ENCODE data around the gene PI4K2A. TPM values are rescaled to one million over a fixed set of nuclear protein-coding genes. Genes with fewer than 3 reads are reported as not detected.

PI4K2A gene
- total and polyA plus RNA-seq, 2 of the 4 experiments (the other 2 are of a cell fraction), result 15.8 to 27.3 TPM

GRCh38 chr10:97628228-97628627 lies 12.2 kb upstream of the PI4K2A start:
- no peak overlapping the region for H3K4me3 ChIP-seq (ENCODE audit: insufficient read depth, low read depth, low read length)
- H3K18ac ChIP-seq (ENCODE audit: low read depth, low read length), result no peak overlapping the region
- ChIA-PET POLR2A (ENCODE audit: unreplicated experiment) (interaction anchor here (1.0 kb wide), 1 partner anchor 13 kb away, joined by 3 read pairs; no protein-coding TSS in a partner anchor), CTCF (interaction anchor here (0.6 to 0.9 kb wide), 2 partner anchors 13 to 507 kb away, joined by 3 read pairs; no protein-coding TSS in a partner anchor)
- H3K4me1 ChIP-seq (ENCODE audit: control insufficient read depth, insufficient read depth, low read length), result peaks cover 17% of the 10 kb centered on the region
- TF ChIP-seq RCOR1 (IDR thresholded peaks at IDR 0.05; ENCODE audit: insufficient replicate concordance, low read length) (no peak), BHLHE40 (IDR thresholded peaks at IDR 0.05; ENCODE audit: low read depth, low read length) (no peak)
- TF ChIP-seq, protein P1, sequence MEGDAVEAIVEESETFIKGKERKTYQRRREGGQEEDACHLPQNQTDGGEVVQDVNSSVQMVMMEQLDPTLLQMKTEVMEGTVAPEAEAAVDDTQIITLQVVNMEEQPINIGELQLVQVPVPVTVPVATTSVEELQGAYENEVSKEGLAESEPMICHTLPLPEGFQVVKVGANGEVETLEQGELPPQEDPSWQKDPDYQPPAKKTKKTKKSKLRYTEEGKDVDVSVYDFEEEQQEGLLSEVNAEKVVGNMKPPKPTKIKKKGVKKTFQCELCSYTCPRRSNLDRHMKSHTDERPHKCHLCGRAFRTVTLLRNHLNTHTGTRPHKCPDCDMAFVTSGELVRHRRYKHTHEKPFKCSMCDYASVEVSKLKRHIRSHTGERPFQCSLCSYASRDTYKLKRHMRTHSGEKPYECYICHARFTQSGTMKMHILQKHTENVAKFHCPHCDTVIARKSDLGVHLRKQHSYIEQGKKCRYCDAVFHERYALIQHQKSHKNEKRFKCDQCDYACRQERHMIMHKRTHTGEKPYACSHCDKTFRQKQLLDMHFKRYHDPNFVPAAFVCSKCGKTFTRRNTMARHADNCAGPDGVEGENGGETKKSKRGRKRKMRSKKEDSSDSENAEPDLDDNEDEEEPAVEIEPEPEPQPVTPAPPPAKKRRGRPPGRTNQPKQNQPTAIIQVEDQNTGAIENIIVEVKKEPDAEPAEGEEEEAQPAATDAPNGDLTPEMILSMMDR (conservative IDR thresholded peaks at IDR 0.05; ENCODE audit: low read depth, low read length), result no peak
- in situ Hi-C loops (cut with MboI; ENCODE audit: low sequenced_read_pairs) (no loop called here), dilution Hi-C loops (cut with HindIII; ENCODE audit: low sequenced_read_pairs, unreplicated experiment) (no loop called here), intact Hi-C loops (cut with micrococcal nuclease) (no loop called here)
- H3K79me1 ChIP-seq (ENCODE audit: low read depth in 1 of 2, low read length in 2 of 2), result peaks cover 3 to 22% of the 10 kb centered on the region in 2 experiments; a peak in 3 of 4 replicates
- H3K27ac ChIP-seq (ENCODE audit: insufficient read depth, low read length), result peak overlapping the region; percentile 61; the same call in 1 of the 2 replicates
- H3K9ac ChIP-seq (ENCODE audit: low read depth, low read length), result no peak overlapping the region
- no peaks in the 10 kb centered on the region for H3K36me3 ChIP-seq (ENCODE audit: control insufficient read depth, insufficient read depth, low read length)
- no peak overlapping the region for H2BK15ac ChIP-seq (ENCODE audit: low read depth, low read length)
- H2BK120ac ChIP-seq (ENCODE audit: low read depth, low read length), result no peak overlapping the region
- H2BK5ac ChIP-seq (ENCODE audit: low read depth, low read length, poor library complexity, severe bottlenecking), result no peak overlapping the region
- no peaks in the 10 kb centered on the region for H4K20me1 ChIP-seq (ENCODE audit: insufficient read depth, low read length)
- H3K9me1 ChIP-seq (ENCODE audit: insufficient read depth, low read length), result peaks cover 13% of the 10 kb centered on the region
- no peak overlapping the region for H2AFZ ChIP-seq (replicated peaks; ENCODE audit: low read length, poor library complexity)
- no peak overlapping the region for H2AK5ac ChIP-seq (ENCODE audit: low read depth, low read length)
- no peak overlapping the region for H4K91ac ChIP-seq (ENCODE audit: insufficient read depth, low read depth, low read length)
- no peak overlapping the region for H3K14ac ChIP-seq (replicated peaks; ENCODE audit: low read depth, low read length)
- peak overlapping the region; percentile 14; the same call in 1 of the 2 replicates for H3K4me2 ChIP-seq (ENCODE audit: low read depth, low read length)
- no peak overlapping the region for H2AK9ac ChIP-seq (replicated peaks; ENCODE audit: low read depth, low read length, poor library complexity)
- peak; percentile 8 for ATAC-seq (ENCODE audit: low read depth)
- H3K27me3 ChIP-seq (ENCODE audit: control insufficient read depth, insufficient read depth, low read length), result no peaks in the 10 kb centered on the region
- H3K4ac ChIP-seq (ENCODE audit: low read depth, low read length), result no peak overlapping the region
- 100% methylated on average over 1 of the region's 3 CpGs; no CpG with 5 or more reads in 1 of the 2 experiments for WGBS, 2 experiments (ENCODE audit: extremely low coverage in 2 of 2, insufficient read length in 1 of 2)
- no peak overlapping the region for H4K8ac ChIP-seq (ENCODE audit: low read depth in 2 of 2, low read length in 2 of 2)
- no TSS peak for BruUV-seq (replicated peaks)
- no peak for DNase-seq
- H2BK20ac ChIP-seq (ENCODE audit: low read depth, low read length), result no peak overlapping the region
- no peaks in the 10 kb centered on the region for H3K9me3 ChIP-seq (ENCODE audit: control insufficient read depth, insufficient read depth, low read length)
- no peak overlapping the region for H4K5ac ChIP-seq (ENCODE audit: low read depth, low read length)
- peak overlapping the region; percentile 29; the same call in 1 of the 2 replicates for H3K23ac ChIP-seq (ENCODE audit: low read depth, low read length)
- no peak overlapping the region for H3K56ac ChIP-seq (ENCODE audit: extremely low read depth, insufficient read depth, low read length)
